Skeletal muscle tissue (tissue), 4 donors: ENCODE results near the gene RBM20. TPM values are rescaled to one million over a fixed set of nuclear protein-coding genes. Genes with fewer than 3 reads are reported as not detected.
"Not testable (repeated sequence)": the region's sequence is repeated elsewhere in the genome, so short reads cannot be mapped to it uniquely, and the experiment has no call there.

Source experiments
- H3K27ac ChIP-seq: one replicate; pipeline ENCODE4 v1.7.0; 2013; ENCODE audit warnings: mild to moderate bottlenecking, low read depth, low read length, inconsistent platforms
- H3K27me3 ChIP-seq, 3 donors: one replicate each; pipeline ENCODE4 v1.7.0; 2013; ENCODE audit warnings: low read length in 3 of 3; ENCODE audit not compliant: control insufficient read depth in 3 of 3, insufficient read depth in 3 of 3
- H3K36me3 ChIP-seq, 3 donors: one replicate each; pipeline ENCODE4 v1.7.0; 2013; ENCODE audit warnings: low read length in 3 of 3; ENCODE audit not compliant: control insufficient read depth in 3 of 3, insufficient read depth in 3 of 3
- H3K4me1 ChIP-seq, 3 donors: one replicate each; pipeline ENCODE4 v1.7.0; 2013; ENCODE audit warnings: low read length in 3 of 3, mild to moderate bottlenecking in 3 of 3; ENCODE audit not compliant: control insufficient read depth in 3 of 3, insufficient read depth in 3 of 3
- H3K4me3 ChIP-seq, 3 donors: one replicate each; pipeline ENCODE4 v1.7.0; 2013; ENCODE audit warnings: low read length in 3 of 3
- H3K9ac ChIP-seq, 3 donors: one replicate each; pipeline ENCODE4 v1.7.0; 2013; ENCODE audit warnings: low read length in 3 of 3, mild to moderate bottlenecking in 3 of 3, moderate library complexity in 2 of 3, low read depth in 1 of 3
- H3K9me3 ChIP-seq, 3 donors: one replicate each; pipeline ENCODE4 v1.7.0; 2013; ENCODE audit warnings: low read length in 3 of 3; ENCODE audit not compliant: control insufficient read depth in 3 of 3
- total RNA-seq: library from RNA; depleted of rRNA; stranded (reverse); fragments of >200 nt; gene quantifications from one replicate; pipeline ENCODE4 v1.2.3, GENCODE V29; 2014
- donor health status: Osteomylitis.

Gene RBM20
- total RNA-seq, 1 donor from 2014 or later = 6.3 TPM

DNA sequence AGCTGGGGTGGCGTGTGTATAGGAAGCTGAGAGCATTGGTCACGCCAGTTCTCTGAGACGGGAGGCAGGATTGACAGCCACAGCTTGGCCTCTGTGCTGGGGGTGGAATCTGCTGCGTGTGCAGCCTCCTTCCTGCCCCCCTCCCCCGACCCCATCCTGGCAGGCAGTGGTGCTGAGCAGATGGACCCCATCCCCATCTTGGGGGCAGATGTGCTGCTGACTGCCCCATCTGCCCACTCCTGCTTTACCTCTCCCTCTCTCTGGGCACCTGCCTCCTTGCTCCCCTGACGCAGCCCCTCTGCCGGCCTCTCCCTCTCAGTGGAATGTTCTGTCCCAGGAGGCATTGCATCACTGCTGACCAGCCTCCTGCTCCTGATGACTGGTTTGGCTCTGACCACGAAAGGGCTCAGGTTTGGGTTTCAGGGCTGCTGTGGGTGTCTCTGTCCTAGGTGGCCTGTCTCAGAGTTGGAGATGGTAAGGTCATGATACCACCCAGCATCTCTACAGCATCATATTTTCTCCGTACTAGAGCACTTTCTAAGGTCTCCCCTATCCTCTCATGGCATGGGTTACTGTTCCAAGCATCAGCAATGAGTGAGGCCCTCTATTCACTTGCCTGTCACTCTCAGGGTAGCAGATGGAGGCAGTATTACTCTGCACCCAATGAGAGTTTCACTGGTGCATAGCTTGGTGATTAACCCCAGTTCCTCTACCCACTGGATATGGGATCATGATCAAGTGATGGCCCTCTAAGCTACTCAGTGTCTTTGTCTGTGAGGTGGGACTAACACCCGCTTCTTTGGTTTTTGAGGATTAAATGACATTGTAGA, 81.9 kb downstream of the RBM20 start:
- Histone ChIP-seq H3K9ac (peak overlapping the region; percentile 54 to 75 (median 69)), H3K27ac (peak overlapping the region; percentile 84), H3K4me3 (peak overlapping the region; percentile 44 to 72 (median 60)), H3K27me3 (no peaks in the 10 kb centered on the region), H3K4me1 (peaks cover 35 to 45% (median 42%) of the 10 kb centered on the region in 3 donors), H3K36me3 (no peaks in the 10 kb centered on the region), H3K9me3 (no peaks in the 10 kb centered on the region)

DNA sequence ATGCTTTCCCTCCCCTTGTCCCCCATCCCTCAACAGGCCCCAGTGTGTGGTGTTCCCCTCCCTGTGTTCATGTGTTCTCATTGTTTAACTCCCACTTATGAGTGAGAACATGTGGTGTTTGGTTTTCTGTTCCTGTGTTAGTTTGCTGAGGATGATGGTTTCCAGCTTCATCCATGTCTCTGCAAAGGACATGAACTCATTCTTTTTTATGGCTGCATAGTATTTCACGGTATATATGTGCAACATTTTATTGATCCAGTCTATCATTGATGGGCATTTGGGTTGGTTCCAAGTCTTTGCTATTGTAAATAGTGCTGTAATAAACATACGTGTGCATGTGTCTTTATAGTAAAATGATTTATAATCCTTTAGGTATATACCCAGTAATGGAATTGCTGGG, 83.6 kb downstream of the RBM20 start:
- H3K9me3 ChIP-seq, H3K4me3 ChIP-seq, H3K27me3 ChIP-seq, H3K27ac ChIP-seq, H3K36me3 ChIP-seq, H3K9ac ChIP-seq: not testable (repeated sequence)
- H3K4me1 ChIP-seq = peaks cover 24 to 34% (median 27%) of the 10 kb centered on the region in 3 donors

DNA sequence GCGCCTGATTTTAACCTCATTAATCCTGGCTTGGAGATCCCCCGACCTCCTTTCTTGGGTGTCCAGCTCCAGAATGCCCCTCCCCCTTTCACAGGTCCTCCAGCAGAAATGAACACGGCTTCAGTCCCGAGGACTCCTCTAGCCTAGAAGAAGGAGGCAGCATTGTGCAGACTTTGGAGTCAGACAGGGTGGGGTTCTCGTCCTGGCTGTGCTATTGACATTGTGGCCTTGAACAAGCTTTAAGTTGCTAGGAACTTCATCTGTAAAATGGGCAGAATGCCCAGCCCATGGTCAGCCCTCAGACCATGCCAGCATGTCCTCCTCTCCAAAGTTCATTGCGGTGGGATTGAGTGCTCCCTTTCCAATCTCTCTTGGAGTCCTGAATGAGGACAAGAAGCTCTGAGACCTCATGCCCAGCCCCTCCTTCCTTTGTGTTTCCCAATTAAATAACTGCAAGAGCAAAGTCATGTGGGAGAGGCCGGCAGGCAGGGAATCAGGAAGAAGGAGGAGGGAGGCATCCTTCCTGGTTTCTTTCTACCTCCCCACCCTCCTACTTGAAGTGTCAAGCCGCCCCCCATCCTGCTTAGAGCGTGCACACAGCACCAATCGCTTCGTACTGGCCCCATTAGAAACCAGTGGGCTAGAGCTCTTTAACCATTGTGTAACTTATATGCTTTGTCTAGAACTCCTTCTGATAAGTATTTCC, 86.4 kb downstream of the RBM20 start:
- Histone ChIP-seq H3K27me3 (no peaks in the 10 kb centered on the region), H3K9me3 (no peaks in the 10 kb centered on the region), H3K4me3 (peak overlapping the region in 1 of 3 donors; percentile 20), H3K36me3 (no peaks in the 10 kb centered on the region), H3K9ac (no peak overlapping the region), H3K27ac (peak overlapping the region; percentile 91), H3K4me1 (peaks cover 23 to 28% (median 24%) of the 10 kb centered on the region in 3 donors)

DNA sequence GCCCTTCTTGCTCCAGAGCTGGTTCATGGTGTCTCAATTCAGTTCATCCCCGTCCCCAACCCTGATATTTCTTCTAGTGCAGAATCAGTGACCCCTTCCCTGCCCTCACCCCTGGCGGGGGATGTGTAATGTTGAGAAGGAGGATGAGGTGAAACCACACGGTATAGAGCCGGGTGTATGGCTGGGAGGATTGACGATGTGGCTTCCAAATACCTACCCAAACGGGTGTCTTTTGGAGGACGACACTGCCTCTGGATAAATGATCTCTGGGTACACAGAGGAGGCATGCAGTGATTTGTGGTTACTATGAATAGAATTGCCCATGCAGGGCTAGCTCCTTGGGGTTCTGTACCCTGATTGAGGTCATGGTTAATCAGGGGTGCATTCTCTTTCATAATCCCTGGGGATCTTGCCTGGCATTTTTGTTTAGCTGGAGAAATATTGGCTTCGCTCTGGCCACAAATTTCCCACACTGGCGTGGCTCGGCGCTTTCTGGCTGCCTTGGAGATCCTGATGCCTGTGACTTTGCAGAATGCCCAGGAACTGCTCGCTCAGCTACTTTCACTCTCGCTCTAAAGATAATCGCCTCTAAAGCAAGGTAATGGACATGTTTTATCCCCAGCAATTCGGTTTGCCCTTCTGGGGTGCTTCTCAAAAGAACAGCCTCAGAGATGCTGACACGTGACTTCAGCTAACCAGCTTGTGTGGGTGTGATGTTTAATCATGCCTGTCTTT, 89.2 kb downstream of the RBM20 start:
- peaks cover 13 to 26% (median 14%) of the 10 kb centered on the region in 3 donors for H3K4me1 ChIP-seq
- peak overlapping the region; percentile 46 to 80 (median 76) for H3K4me3 ChIP-seq
- H3K27me3 ChIP-seq = no peaks in the 10 kb centered on the region
- peak overlapping the region; percentile 79 to 81 (median 79) for H3K9ac ChIP-seq
- H3K36me3 ChIP-seq = no peaks in the 10 kb centered on the region
- peak overlapping the region; percentile 91 for H3K27ac ChIP-seq
- no peaks in the 10 kb centered on the region for H3K9me3 ChIP-seq

DNA sequence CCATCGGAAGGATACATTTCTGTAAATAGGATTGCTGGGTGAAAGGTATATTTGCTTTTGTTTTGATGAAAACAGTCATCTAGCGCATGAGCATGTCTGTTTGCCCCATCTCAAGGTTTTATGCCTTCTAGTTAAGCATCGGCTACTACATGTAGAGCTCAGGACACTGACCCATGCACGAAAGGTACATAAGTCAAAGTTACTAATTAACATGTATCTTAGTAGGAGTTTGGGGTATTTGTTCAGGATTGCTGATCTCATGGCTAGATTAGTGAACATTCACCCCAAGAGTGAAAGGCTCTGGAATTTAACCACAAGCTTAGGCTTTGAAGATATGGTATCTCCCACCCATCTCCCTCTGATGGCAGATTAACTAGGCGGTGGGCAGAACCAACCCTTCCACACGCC, 91.5 kb downstream of the RBM20 start:
- H3K4me3 ChIP-seq = no peak overlapping the region
- H3K4me1 ChIP-seq = peaks cover 14 to 35% (median 16%) of the 10 kb centered on the region in 3 donors
- no peaks in the 10 kb centered on the region for H3K36me3 ChIP-seq
- no peaks in the 10 kb centered on the region for H3K9me3 ChIP-seq
- H3K27ac ChIP-seq = no peak overlapping the region
- no peak overlapping the region for H3K9ac ChIP-seq
- H3K27me3 ChIP-seq = no peaks in the 10 kb centered on the region

DNA sequence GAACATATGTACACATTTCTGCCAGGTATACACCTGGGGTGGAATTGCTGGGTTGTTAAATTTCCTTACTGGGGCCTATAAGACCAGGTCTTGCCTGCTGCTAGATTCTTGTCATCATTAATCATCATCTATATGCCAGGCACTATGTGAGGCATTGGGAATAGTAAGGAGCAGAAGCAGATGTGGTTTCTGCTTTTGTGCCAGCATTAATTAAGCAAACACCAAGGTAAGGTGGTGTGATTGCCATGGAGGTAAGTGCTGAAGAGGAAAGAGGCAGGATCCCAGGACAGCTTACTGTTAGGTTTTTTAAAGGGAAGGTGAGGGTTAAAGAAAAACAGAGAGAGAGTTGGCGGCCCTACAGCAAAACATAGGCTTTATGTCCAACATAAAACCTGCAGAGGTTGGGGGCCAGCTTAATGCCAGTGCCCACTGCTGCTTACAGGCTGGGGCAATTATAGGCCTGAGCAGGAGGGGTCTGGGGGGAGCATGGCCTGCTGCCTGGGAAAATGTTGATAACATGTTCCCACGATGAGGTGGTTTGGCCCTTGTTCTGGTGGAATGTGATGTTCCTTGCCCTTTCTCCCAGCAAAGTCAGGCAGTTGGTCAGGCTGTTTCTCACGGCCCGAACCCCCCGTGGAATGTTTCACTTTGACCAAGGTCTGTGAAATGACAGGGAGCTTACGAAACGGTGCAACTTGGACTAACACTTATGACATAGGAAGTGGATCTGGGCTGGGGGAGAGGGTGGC, 93.9 kb downstream of the RBM20 start:
- Histone ChIP-seq H3K27ac (no peak overlapping the region), H3K9ac (no peak overlapping the region), H3K4me3 (no peak overlapping the region), H3K9me3 (no peaks in the 10 kb centered on the region), H3K36me3 (no peaks in the 10 kb centered on the region), H3K27me3 (no peaks in the 10 kb centered on the region), H3K4me1 (peaks cover 10 to 30% (median 15%) of the 10 kb centered on the region in 3 donors)

DNA sequence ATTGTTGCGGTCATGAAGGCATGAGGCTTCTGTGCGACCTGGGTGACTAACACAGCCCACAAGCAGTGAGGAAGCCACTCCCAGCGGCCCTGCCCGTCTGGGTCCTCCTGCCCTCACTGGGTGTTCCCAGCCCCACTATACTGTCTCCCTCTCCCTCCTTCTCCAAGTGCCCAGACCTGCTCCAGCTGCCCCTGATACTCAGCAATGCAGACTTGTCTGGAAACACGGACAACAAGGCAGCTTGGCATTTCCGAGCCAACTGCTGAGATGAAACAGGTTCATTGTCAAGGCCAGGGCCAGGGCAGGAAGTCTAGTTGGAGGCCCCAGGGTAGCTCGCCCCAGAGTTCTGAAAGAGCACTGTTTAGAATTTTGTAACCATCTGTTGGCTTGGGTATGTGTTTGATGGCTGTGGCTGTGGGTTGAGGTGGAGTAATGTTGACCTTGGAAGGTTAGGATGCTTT, 95.7 kb downstream of the RBM20 start:
- peaks cover 5 to 28% (median 12%) of the 10 kb centered on the region in 3 donors for H3K4me1 ChIP-seq
- H3K27ac ChIP-seq = no peak overlapping the region
- H3K4me3 ChIP-seq = no peak overlapping the region
- H3K9me3 ChIP-seq = no peaks in the 10 kb centered on the region
- no peaks in the 10 kb centered on the region for H3K27me3 ChIP-seq
- no peaks in the 10 kb centered on the region for H3K36me3 ChIP-seq
- no peak overlapping the region for H3K9ac ChIP-seq

DNA sequence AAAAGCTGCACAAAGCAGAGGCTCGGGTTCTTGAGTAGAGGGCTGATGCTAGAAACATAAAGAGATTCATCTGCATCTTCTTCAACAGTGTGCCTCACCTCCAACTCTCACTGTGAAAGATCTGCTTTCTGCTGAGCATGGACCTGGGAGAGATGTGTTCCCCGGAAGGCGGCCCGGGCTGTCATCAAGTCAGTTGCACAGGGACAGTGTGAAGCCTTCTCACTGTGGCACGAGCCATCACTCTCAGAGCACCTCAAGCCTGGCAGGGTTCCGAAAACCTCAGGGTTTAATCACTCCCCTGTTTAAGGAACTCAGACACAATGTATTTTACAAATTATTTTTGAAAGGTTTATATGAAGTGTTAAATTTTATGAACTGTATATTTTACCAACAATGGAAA, 98.7 kb downstream of the RBM20 start:
- Histone ChIP-seq H3K9ac (no peak overlapping the region), H3K27me3 (no peaks in the 10 kb centered on the region), H3K4me1 (peaks cover 8 to 41% (median 20%) of the 10 kb centered on the region in 3 donors), H3K27ac (no peak overlapping the region), H3K9me3 (no peaks in the 10 kb centered on the region), H3K4me3 (no peak overlapping the region), H3K36me3 (no peaks in the 10 kb centered on the region)

DNA sequence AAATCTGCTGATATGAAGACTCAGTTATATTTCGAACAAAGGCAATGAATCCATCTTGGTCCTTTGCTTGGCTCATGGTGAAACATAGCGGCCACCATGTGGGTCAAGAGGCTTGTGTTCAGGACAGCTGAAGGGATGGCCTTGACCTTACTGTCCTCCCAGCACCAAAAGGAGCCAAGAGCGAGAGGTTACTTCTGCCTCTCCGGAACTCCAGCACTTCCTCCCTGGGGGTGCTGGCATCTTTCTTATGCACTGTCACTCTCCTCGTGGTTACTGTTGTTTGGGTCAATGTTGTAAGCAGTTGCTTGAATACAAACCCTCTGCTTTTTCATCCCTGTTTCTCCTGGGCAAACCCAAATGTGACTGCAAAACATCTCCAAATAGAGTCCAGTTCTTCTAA, 100.6 kb downstream of the RBM20 start:
- no peak overlapping the region for H3K27ac ChIP-seq
- H3K27me3 ChIP-seq = no peaks in the 10 kb centered on the region
- no peak overlapping the region for H3K9ac ChIP-seq
- H3K9me3 ChIP-seq = peaks cover 0 to 4% (median 0%) of the 10 kb centered on the region in 3 donors
- H3K4me1 ChIP-seq = peaks cover 6 to 27% (median 19%) of the 10 kb centered on the region in 3 donors
- H3K36me3 ChIP-seq = no peaks in the 10 kb centered on the region
- no peak overlapping the region for H3K4me3 ChIP-seq
